Measurements from ENCODE around the gene AGPAT2.

DNA sequence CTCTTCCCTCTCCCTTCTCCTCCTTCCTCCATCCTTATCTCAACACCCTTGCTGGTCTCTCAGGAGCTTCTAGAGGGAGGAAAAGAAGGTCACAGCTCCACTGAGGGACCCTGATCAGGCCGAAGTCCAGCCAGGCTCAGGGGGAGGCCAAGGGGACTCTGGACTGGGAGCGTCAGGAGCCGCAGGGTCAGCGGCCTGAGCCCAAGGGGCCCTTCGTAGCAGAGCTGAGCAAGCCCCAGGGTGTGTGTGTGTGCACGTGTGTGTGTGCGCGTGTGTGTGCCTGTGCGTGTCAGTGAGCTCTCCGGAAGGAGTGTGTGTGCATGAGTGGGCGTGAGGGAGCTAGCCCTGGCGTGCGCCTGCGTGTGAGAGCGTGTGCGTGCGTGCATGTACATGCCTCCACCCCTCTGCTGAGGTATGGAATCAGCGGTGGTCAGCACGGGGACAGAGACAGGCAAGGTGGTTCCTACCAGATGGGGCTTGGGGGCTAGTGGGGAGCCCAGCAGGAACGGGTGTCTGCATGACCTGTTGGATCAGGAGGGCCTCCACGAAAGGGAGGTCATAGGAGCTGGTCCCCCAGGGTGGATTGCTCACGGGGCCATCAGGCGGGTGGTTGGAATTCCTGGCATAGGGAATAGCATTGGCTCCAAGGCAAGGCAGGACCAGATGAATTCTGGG lies 10.0 kb upstream of the AGPAT2 start:
- TF ChIP-seq, protein P1, sequence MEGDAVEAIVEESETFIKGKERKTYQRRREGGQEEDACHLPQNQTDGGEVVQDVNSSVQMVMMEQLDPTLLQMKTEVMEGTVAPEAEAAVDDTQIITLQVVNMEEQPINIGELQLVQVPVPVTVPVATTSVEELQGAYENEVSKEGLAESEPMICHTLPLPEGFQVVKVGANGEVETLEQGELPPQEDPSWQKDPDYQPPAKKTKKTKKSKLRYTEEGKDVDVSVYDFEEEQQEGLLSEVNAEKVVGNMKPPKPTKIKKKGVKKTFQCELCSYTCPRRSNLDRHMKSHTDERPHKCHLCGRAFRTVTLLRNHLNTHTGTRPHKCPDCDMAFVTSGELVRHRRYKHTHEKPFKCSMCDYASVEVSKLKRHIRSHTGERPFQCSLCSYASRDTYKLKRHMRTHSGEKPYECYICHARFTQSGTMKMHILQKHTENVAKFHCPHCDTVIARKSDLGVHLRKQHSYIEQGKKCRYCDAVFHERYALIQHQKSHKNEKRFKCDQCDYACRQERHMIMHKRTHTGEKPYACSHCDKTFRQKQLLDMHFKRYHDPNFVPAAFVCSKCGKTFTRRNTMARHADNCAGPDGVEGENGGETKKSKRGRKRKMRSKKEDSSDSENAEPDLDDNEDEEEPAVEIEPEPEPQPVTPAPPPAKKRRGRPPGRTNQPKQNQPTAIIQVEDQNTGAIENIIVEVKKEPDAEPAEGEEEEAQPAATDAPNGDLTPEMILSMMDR (IDR thresholded peaks at IDR 0.05; ENCODE audit: borderline replicate concordance, extremely low read depth, low read length, poor library complexity, severe bottlenecking) = no peak
- no peak for TF ChIP-seq EZH2 (IDR thresholded peaks at IDR 0.05; ENCODE audit: borderline replicate concordance, low read depth, low read length, severe bottlenecking)

Measured in DND-41 (cell line).